DOHH2 (cell line): ENCODE data around the gene AGBL4.

ENCODE experiments used
- EZH2phosphoT487 ChIP-seq: fragments of 200-600 bp; sonication (generic); IDR thresholded peaks from 2 replicates; pipeline ENCODE4 v1.6.1; 2017; ENCODE audit warnings: borderline replicate concordance, mild to moderate bottlenecking, antibody characterized with exemption, low read length, moderate library complexity, mixed read lengths
- TF ChIP-seq, protein P1 (sequence below): fragments of 200-600 bp; sonication (generic); IDR thresholded peaks from one replicate; pipeline ENCODE4 v1.5.1; 2014; ENCODE audit warnings: antibody characterized with exemption, mild to moderate bottlenecking, low read depth, low read length; ENCODE audit not compliant: poor library complexity, severe bottlenecking

GRCh38 chr1:48576565-48576964 is 1447.2 kb downstream of the AGBL4 start:
- TF ChIP-seq, protein P1, sequence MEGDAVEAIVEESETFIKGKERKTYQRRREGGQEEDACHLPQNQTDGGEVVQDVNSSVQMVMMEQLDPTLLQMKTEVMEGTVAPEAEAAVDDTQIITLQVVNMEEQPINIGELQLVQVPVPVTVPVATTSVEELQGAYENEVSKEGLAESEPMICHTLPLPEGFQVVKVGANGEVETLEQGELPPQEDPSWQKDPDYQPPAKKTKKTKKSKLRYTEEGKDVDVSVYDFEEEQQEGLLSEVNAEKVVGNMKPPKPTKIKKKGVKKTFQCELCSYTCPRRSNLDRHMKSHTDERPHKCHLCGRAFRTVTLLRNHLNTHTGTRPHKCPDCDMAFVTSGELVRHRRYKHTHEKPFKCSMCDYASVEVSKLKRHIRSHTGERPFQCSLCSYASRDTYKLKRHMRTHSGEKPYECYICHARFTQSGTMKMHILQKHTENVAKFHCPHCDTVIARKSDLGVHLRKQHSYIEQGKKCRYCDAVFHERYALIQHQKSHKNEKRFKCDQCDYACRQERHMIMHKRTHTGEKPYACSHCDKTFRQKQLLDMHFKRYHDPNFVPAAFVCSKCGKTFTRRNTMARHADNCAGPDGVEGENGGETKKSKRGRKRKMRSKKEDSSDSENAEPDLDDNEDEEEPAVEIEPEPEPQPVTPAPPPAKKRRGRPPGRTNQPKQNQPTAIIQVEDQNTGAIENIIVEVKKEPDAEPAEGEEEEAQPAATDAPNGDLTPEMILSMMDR: no peak
- TF ChIP-seq EZH2phosphoT487: no peak
